Measurements from ENCODE around the gene ARHGAP25. TPM values are rescaled to one million over a fixed set of nuclear protein-coding genes. Genes with fewer than 3 reads are reported as not detected.

ARHGAP25 gene
- total and polyA plus RNA-seq, 9 donors, result 8.5 to 30.5 (median 13.0) TPM

GRCh38 chr2:68837861-68838341, 103.3 kb downstream of the ARHGAP25 start:
- Histone ChIP-seq H3K27ac (no peak overlapping the region), H3K4me1 (ENCODE audit: insufficient read depth) (no peaks in the 10 kb centered on the region), H3K4me3 (no peak overlapping the region), H3K36me3 (no peaks in the 10 kb centered on the region), H3K9me3 (no peaks in the 10 kb centered on the region), H3K27me3 (no peaks in the 10 kb centered on the region)
- WGBS, 3 donors, result 65 to 79% (median 68%) methylated on average over 3 of the region's 3 CpGs
- TF ChIP-seq EP300 (IDR thresholded peaks at IDR 0.05), result no peak
- TF ChIP-seq, protein P1, sequence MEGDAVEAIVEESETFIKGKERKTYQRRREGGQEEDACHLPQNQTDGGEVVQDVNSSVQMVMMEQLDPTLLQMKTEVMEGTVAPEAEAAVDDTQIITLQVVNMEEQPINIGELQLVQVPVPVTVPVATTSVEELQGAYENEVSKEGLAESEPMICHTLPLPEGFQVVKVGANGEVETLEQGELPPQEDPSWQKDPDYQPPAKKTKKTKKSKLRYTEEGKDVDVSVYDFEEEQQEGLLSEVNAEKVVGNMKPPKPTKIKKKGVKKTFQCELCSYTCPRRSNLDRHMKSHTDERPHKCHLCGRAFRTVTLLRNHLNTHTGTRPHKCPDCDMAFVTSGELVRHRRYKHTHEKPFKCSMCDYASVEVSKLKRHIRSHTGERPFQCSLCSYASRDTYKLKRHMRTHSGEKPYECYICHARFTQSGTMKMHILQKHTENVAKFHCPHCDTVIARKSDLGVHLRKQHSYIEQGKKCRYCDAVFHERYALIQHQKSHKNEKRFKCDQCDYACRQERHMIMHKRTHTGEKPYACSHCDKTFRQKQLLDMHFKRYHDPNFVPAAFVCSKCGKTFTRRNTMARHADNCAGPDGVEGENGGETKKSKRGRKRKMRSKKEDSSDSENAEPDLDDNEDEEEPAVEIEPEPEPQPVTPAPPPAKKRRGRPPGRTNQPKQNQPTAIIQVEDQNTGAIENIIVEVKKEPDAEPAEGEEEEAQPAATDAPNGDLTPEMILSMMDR (IDR thresholded peaks at IDR 0.05), result no peak
- no peak for TF ChIP-seq POLR2A (IDR thresholded peaks at IDR 0.05)
- intact Hi-C loops (cut with DNase I), result no loop called here
- no peak for DNase-seq

- no peak overlapping the region for H3K27ac ChIP-seq
- no peaks in the 10 kb centered on the region for H3K36me3 ChIP-seq
- WGBS, 3 donors, result 80 to 88% (median 80%) methylated on average over 10 of the region's 10 CpGs
- TF ChIP-seq, protein P1 (IDR thresholded peaks at IDR 0.05), result no peak
- TF ChIP-seq EP300 (IDR thresholded peaks at IDR 0.05) (no peak), POLR2A (IDR thresholded peaks at IDR 0.05) (no peak)
- intact Hi-C loops (cut with DNase I), result no loop called here
- DNase-seq, result no peak
- H3K4me1 ChIP-seq (ENCODE audit: insufficient read depth), result no peaks in the 10 kb centered on the region
- H3K27me3 ChIP-seq, result no peaks in the 10 kb centered on the region
- H3K9me3 ChIP-seq, result no peaks in the 10 kb centered on the region
- no peak overlapping the region for H3K4me3 ChIP-seq
These were observed 104.0 kb downstream of the ARHGAP25 start for GRCh38 chr2:68838641-68839040.

DNA sequence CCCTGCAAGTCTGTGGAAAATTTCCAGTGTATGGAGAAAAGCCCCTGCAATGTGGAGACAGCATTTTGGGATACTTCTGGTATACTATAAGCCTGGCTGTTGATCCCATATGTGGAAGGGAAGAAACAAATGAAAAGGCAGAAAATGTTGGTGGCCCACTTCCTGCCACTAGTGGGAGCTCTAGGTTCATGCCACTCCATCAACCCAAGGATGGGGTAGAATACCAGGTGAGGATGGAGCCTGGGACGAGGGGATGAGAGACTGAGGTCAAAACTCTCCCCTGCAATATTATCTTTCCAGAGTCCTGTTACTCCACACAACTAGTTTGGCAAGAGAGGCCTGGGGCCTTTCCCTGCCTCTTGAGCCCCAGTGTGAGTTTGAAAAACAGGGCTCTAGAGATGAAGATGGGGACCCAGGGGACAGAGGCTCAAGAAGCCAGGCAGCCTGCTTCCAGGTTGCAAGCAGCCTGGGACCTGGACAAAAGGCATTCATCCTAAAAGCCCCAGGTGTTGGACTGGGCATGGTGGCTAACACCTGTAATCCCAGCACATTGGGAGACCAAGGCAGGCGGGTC, 104.7 kb downstream of the ARHGAP25 start:
- no peak for TF ChIP-seq POLR2A (IDR thresholded peaks at IDR 0.05)
- no peak for TF ChIP-seq EP300 (IDR thresholded peaks at IDR 0.05)
- TF ChIP-seq, protein P1 (IDR thresholded peaks at IDR 0.05), result no peak
- Histone ChIP-seq H3K4me1 (ENCODE audit: insufficient read depth) (no peaks in the 10 kb centered on the region), H3K4me3 (no peak overlapping the region), H3K9me3 (no peaks in the 10 kb centered on the region), H3K27ac (no peak overlapping the region), H3K36me3 (no peaks in the 10 kb centered on the region), H3K27me3 (no peaks in the 10 kb centered on the region)
- DNase-seq, result no peak
- WGBS, 3 donors, result 84 to 95% (median 85%) methylated on average over 2 of the region's 2 CpGs
- intact Hi-C loops (cut with DNase I), result no loop called here

GRCh38 chr2:68845043-68845442, 110.4 kb downstream of the ARHGAP25 start:
- no peak overlapping the region for H3K27ac ChIP-seq
- H3K27me3 ChIP-seq, result no peaks in the 10 kb centered on the region
- TF ChIP-seq EP300 (IDR thresholded peaks at IDR 0.05), result no peak
- TF ChIP-seq POLR2A (IDR thresholded peaks at IDR 0.05), result no peak
- TF ChIP-seq, protein P1 (IDR thresholded peaks at IDR 0.05), result no peak
- H3K4me1 ChIP-seq (ENCODE audit: insufficient read depth), result no peaks in the 10 kb centered on the region
- no peak for DNase-seq
- no peaks in the 10 kb centered on the region for H3K36me3 ChIP-seq
- no peak overlapping the region for H3K4me3 ChIP-seq
- WGBS, 3 donors, result 89 to 96% (median 92%) methylated on average over 2 of the region's 2 CpGs
- H3K9me3 ChIP-seq, result no peaks in the 10 kb centered on the region
- intact Hi-C loops (cut with DNase I), result no loop called here
